Hepatocyte (in vitro differentiated cells): Measurements from ENCODE around the gene TCL1B. TPM values are rescaled to one million over a fixed set of nuclear protein-coding genes. Genes with fewer than 3 reads are reported as not detected.

Experiments used
- DNase-seq: peaks from one replicate; pipeline ENCODE4 v3.0.0-alpha.2; 2016; ENCODE audit warnings: low spot score
- H2AFZ ChIP-seq: fragments of 200-600 bp; sonication (generic); 2 replicates; pipeline ENCODE4 v1.6.0; 2016; ENCODE audit warnings: antibody characterized with exemption, mild to moderate bottlenecking
- H3K27ac ChIP-seq: fragments of 200-600 bp; sonication (generic); 2 replicates; pipeline ENCODE4 v1.5.1; 2016; ENCODE audit warnings: mild to moderate bottlenecking
- H3K27me3 ChIP-seq: fragments of 200-600 bp; sonication (generic); 2 replicates; pipeline ENCODE4 v1.6.1; 2016
- H3K36me3 ChIP-seq: fragments of 200-600 bp; sonication (generic); replicated peaks from 2 replicates; pipeline ENCODE4 v1.5.1; 2016; ENCODE audit warnings: low read depth; ENCODE audit not compliant: insufficient read depth
- H3K4me1 ChIP-seq: fragments of 200-600 bp; sonication (generic); 2 replicates; pipeline ENCODE4 v1.5.1; 2016; ENCODE audit warnings: mild to moderate bottlenecking, moderate library complexity; ENCODE audit not compliant: insufficient read depth
- H3K4me2 ChIP-seq: fragments of 200-600 bp; sonication (generic); 2 replicates; pipeline ENCODE4 v1.6.0; 2016
- H3K4me3 ChIP-seq: fragments of 200-600 bp; sonication (generic); 2 replicates; pipeline ENCODE4 v1.5.1; 2016; ENCODE audit warnings: mild to moderate bottlenecking
- H3K79me2 ChIP-seq: fragments of 200-600 bp; sonication (generic); 2 replicates; pipeline ENCODE4 v1.6.0; 2017; ENCODE audit warnings: mild to moderate bottlenecking
- H3K9me2 ChIP-seq: fragments of 200-600 bp; sonication (generic); replicated peaks from 2 replicates; pipeline ENCODE4 v1.6.0; 2017; ENCODE audit warnings: mild to moderate bottlenecking; ENCODE audit not compliant: insufficient read depth
- H3K9me3 ChIP-seq: fragments of 200-600 bp; sonication (generic); 2 replicates; pipeline ENCODE4 v1.5.1; 2016; ENCODE audit warnings: low read depth, mild to moderate bottlenecking
- H4K20me1 ChIP-seq: fragments of 200-600 bp; sonication (generic); 2 replicates; pipeline ENCODE4 v1.6.0; 2016; ENCODE audit warnings: mild to moderate bottlenecking; ENCODE audit not compliant: insufficient read depth, poor library complexity, severe bottlenecking
- CTCF ChIP-seq: fragments of 200-600 bp; sonication (generic); IDR thresholded peaks from 2 replicates; pipeline ENCODE4 v1.5.1; 2016; ENCODE audit warnings: antibody characterized with exemption, mild to moderate bottlenecking; ENCODE audit not compliant: poor library complexity
- EZH2 ChIP-seq: fragments of 200-600 bp; sonication (generic); IDR thresholded peaks from 2 replicates; pipeline ENCODE4 v1.6.1; 2016; ENCODE audit warnings: antibody characterized with exemption, mild to moderate bottlenecking, borderline replicate concordance
- EZH2phosphoT487 ChIP-seq: fragments of 200-600 bp; sonication (generic); IDR thresholded peaks from one replicate; pipeline ENCODE4 v1.6.1; 2018; ENCODE audit warnings: antibody characterized with exemption, mild to moderate bottlenecking, low read depth, moderate library complexity; ENCODE audit not compliant: unreplicated experiment, severe bottlenecking
- WGBS: methylation state at CpG from one replicate; pipeline ENCODE4 v1.1.6; 2016; ENCODE audit warnings: low lambda C conversion rate; ENCODE audit errors: missing lambda C conversion rate; 5-methylcytosine and 5-hydroxymethylcytosine counted together
- polyA plus RNA-seq: library from polyadenylated mRNA; unstranded; fragments of >200 nt; fragmentation: Nextera tagmentation; extraction: Ambion mirVana; gene quantifications from 2 replicates; pipeline ENCODE4 v1.2.1, GENCODE V29; 2016
- total RNA-seq: library from RNA; depleted of rRNA; stranded (reverse); fragments of >200 nt; gene quantifications from 2 replicates; pipeline ENCODE4 v1.2.3, GENCODE V29; 2014

The TCL1B gene
- total and polyA plus RNA-seq, 2 experiments from 2014 or later = 0.50 TPM; not detected in 1

DNA sequence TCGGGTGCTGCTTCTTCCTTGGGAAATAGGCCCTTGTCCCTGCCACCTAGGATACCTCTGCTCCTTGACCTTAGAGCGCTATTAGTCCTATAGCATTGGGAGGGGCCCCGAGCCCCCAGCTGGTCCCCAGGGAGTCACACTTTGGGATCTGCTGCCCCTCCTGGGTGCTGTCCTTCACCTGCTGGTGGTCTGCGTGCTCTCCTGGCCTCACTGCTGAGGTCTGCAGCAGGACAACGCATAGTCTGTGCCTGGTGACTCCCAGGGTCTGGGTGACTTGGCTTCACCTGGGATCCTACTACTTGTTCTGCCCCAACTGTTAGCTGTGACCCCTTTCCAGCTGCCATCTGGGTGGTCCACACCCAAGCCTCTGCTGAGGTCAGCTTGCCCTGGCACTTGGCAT, 8.8 kb downstream of the TCL1B start:
- WGBS = 94% methylated on average over 4 of the region's 5 CpGs
- peaks cover 1% of the 10 kb centered on the region for H3K36me3 ChIP-seq
- no peak for DNase-seq
- H3K27ac ChIP-seq = no peak overlapping the region
- no peaks in the 10 kb centered on the region for H3K4me1 ChIP-seq
- H3K79me2 ChIP-seq = no peaks in the 10 kb centered on the region
- H3K4me3 ChIP-seq = no peak overlapping the region
- TF ChIP-seq EZH2phosphoT487 (no peak), CTCF (no peak)
- H3K9me3 ChIP-seq = no peaks in the 10 kb centered on the region
- no peak overlapping the region for H3K4me2 ChIP-seq
- no peaks in the 10 kb centered on the region for H4K20me1 ChIP-seq
- H3K9me2 ChIP-seq = no peaks in the 10 kb centered on the region
- H3K27me3 ChIP-seq = peaks cover 7% of the 10 kb centered on the region
- no peak overlapping the region for H2AFZ ChIP-seq

DNA sequence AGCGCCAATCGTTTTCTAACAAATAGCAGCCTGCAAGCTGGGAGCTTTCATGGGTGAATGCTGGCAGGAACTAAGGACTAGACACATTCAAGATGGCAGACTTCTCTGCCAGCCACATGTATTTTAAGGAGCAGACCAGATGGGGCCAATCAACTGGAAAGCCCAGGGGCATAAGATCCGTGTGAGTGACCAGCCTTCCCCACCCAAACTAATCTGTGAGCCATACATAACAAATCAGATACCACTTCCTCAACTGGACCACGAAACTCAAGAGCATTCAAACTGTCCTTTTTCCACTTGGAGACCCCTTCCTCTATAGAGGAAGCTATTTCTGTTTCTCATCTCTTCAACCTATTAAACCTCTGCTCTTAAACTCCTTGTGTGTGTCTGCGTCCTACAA, 9.7 kb downstream of the TCL1B start:
- Histone ChIP-seq H3K27ac (no peak overlapping the region), H3K79me2 (no peaks in the 10 kb centered on the region), H4K20me1 (no peaks in the 10 kb centered on the region), H3K4me1 (no peaks in the 10 kb centered on the region), H3K27me3 (peaks cover 16% of the 10 kb centered on the region), H3K4me2 (no peak overlapping the region), H2AFZ (no peak overlapping the region), H3K9me2 (no peaks in the 10 kb centered on the region), H3K9me3 (no peaks in the 10 kb centered on the region), H3K4me3 (no peak overlapping the region), H3K36me3 (peaks cover 3% of the 10 kb centered on the region)
- WGBS = 87% methylated on average over 5 of the region's 5 CpGs
- TF ChIP-seq EZH2phosphoT487 (no peak), EZH2 (no peak), CTCF (no peak)
- DNase-seq = no peak

GRCh38 chr14:95696741-95697140, 10.5 kb downstream of the TCL1B start:
- 74% methylated on average over 15 of the region's 15 CpGs for WGBS
- H4K20me1 ChIP-seq = no peaks in the 10 kb centered on the region
- no peak overlapping the region for H3K4me3 ChIP-seq
- H3K9me3 ChIP-seq = no peaks in the 10 kb centered on the region
- no peak overlapping the region for H2AFZ ChIP-seq
- DNase-seq = no peak
- no peaks in the 10 kb centered on the region for H3K79me2 ChIP-seq
- TF ChIP-seq EZH2 = no peak
- no peak for TF ChIP-seq EZH2phosphoT487
- no peak for TF ChIP-seq CTCF
- H3K9me2 ChIP-seq = no peaks in the 10 kb centered on the region
- no peaks in the 10 kb centered on the region for H3K4me1 ChIP-seq
- peaks cover 3% of the 10 kb centered on the region for H3K36me3 ChIP-seq
- H3K4me2 ChIP-seq = no peak overlapping the region
- H3K27ac ChIP-seq = no peak overlapping the region
- H3K27me3 ChIP-seq = peaks cover 18% of the 10 kb centered on the region

DNA sequence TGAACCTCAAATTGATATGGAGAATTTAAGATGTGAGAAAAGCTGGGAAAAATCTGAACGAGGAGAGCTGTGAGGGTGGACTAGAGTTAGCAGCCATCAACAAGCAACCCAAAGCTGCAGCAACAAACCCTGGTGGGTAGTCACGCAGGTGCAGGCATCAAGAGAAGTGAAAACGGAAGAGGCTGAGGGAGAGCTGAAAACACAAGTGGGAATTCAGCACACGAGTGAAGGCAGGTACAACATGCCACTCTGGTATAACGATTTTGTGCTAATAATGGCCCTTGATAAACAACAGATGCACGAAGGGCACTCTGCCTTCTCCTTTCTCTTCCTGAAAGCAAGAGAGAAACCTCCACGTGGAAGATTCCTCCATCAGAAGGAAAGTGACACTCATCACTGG, 11.5 kb downstream of the TCL1B start:
- H3K4me2 ChIP-seq = no peak overlapping the region
- no peaks in the 10 kb centered on the region for H3K9me2 ChIP-seq
- 71% methylated on average over 7 of the region's 7 CpGs for WGBS
- no peak for DNase-seq
- no peak overlapping the region for H3K27ac ChIP-seq
- H3K27me3 ChIP-seq = peaks cover 24% of the 10 kb centered on the region
- no peaks in the 10 kb centered on the region for H3K9me3 ChIP-seq
- no peak overlapping the region for H2AFZ ChIP-seq
- TF ChIP-seq EZH2phosphoT487 (no peak), CTCF (no peak), EZH2 (no peak)
- H3K79me2 ChIP-seq = no peaks in the 10 kb centered on the region
- H3K36me3 ChIP-seq = peaks cover 3% of the 10 kb centered on the region
- H3K4me1 ChIP-seq = no peaks in the 10 kb centered on the region
- H4K20me1 ChIP-seq = no peaks in the 10 kb centered on the region
- no peak overlapping the region for H3K4me3 ChIP-seq
